Activated CD4-positive, alpha-beta T cell treated with anti-CD3 and anti-CD28 coated beads, Interleukin-2, amount 10 ng/mL, durations not matched to agents 24 days and 14 days (primary cell): ENCODE results near the gene HOXA9. TPM values are rescaled to one million over a fixed set of nuclear protein-coding genes. Genes with fewer than 3 reads are reported as not detected.

Source experiments
- DNase-seq: peaks from one replicate; pipeline ENCODE4 v3.0.0; 2022
- H3K27ac Mint-ChIP-seq: one replicate; pipeline ENCODE4 v1.8.0; 2022; ENCODE audit warnings: mild to moderate bottlenecking, mixed read lengths
- H3K27me3 Mint-ChIP-seq: one replicate; pipeline ENCODE4 v1.8.0; 2022; ENCODE audit warnings: mixed read lengths
- H3K36me3 Mint-ChIP-seq: one replicate; pipeline ENCODE4 v1.8.0; 2022; ENCODE audit warnings: low read depth, mild to moderate bottlenecking, mixed read lengths
- H3K4me1 Mint-ChIP-seq: one replicate; pipeline ENCODE4 v1.8.0; 2021; ENCODE audit warnings: mixed read lengths
- H3K4me3 Mint-ChIP-seq: one replicate; pipeline ENCODE4 v1.8.0; 2022; ENCODE audit warnings: mild to moderate bottlenecking, moderate library complexity, mixed read lengths
- H3K9me3 Mint-ChIP-seq: one replicate; pipeline ENCODE4 v1.8.0; 2021; ENCODE audit warnings: mixed read lengths
- intact Hi-C: fragments of 100-400 bp; cut with micrococcal nuclease; formaldehyde crosslinking; loops from one replicate; pipeline ENCODE4 v1.15.1; 2023
- total RNA-seq: library from RNA; stranded (reverse); gene quantifications from 2 replicates; pipeline ENCODE4 v1.2.3, GENCODE V29; 2022

The HOXA9 gene
- total RNA-seq, 1 donor from 2014 or later = not detected

GRCh38 chr7:27148756-27149641, 16.3 kb downstream of the HOXA9 start:
- Mint-ChIP-seq H3K9me3 (no peaks in the 10 kb centered on the region), H3K27ac (no peak overlapping the region), H3K4me1 (peaks cover 7% of the 10 kb centered on the region), H3K4me3 (no peak overlapping the region), H3K36me3 (peaks cover 2% of the 10 kb centered on the region), H3K27me3 (peaks cover 68% of the 10 kb centered on the region)
- intact Hi-C loops = no loop called here
- DNase-seq = no peak

DNA sequence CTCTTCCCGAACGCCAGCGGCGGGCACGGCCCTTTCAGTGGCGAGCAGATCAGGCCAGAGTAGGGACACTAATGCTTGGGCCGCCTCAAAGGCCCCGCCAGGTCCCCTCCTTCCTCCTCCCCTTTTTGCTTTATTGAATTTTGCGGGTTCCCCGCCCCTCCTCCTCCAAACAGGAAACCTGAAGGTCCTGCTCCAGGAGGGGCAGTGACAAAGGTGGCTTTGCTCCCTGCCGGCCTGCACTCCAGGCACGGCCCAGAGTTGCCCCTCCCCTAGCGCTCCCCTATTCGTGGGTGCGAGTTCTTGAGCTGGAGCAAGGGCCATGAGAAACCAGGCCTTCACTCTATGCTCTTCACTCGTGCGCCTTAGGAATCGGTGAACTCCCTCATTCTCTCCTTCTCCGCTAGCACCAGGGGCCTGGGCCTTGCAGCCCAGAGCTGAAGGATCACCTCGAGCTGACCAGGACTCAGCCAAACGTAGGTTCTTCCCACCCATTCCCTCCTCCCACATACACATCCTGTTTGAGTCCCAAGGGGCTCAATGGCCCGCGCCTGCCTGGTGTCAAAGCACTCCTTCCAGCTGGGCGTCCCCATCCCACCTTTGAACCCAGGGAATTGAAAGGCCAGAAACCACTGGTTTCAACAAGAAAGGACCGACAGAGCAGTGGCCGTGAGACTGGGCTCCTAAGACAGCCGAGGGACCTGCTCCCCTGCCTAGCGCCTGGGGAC, 17.1 kb downstream of the HOXA9 start:
- Mint-ChIP-seq H3K27me3 (peaks cover 60% of the 10 kb centered on the region), H3K27ac (no peak overlapping the region), H3K4me3 (no peak overlapping the region), H3K4me1 (peaks cover 7% of the 10 kb centered on the region), H3K36me3 (no peaks in the 10 kb centered on the region), H3K9me3 (no peaks in the 10 kb centered on the region)
- intact Hi-C loops = no loop called here
- no peak for DNase-seq

DNA sequence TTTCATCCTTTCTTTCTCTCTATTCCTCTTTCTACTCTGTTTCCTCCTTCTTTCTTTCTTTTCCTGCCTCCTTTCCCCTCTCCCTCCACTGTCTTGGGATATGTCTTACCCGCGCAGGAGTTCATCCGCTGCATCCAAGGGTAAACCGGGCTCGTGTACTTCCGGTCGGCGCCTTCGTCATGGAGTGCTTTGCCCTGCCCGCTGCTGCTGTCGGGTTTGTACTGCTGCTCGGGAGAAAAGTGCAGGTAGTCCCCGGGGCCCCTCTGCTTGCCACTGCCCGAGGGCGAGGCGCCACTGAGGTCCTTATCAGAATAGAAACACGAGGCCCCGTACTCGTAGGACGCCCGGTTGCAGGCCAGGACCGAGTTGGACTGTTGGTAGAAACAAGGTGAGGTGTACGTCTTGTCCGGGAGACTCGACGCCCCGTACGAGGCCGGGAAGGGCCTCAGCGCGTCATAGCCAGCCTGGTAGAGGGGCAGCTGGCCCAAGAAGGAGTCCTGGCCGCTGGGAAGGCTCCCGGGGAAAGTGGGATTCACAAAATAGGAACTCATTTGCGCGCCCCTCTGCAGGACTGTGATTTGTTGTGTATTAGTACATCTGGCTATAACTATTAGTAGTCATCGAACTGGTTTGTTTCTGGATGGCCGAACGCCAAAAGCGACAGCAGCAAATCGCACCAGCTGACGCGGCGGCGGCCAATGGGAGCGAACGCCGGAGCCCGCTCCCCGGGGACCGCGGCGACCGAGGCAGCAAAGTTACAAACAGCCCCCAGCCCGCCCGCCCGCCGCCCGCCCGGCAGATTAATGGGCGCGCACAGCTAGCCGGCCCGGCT, 17.9 kb downstream of the HOXA9 start, which contains the start of gene HOXA6:
HOXA6 (minus strand) TSS at position 576 of the 832 bp plus-strand sequence; CDS start at position 551, 25 bp downstream.
- H3K27me3 Mint-ChIP-seq = peaks cover 55% of the 10 kb centered on the region
- intact Hi-C loops = no loop called here
- no peak within 1 kb of the TSS for H3K27ac Mint-ChIP-seq
- H3K4me3 Mint-ChIP-seq = no peak within 1 kb of the TSS
- H3K9me3 Mint-ChIP-seq = no peaks in the 10 kb centered on the region
- peaks cover 7% of the 10 kb centered on the region for H3K4me1 Mint-ChIP-seq
- no peak for DNase-seq
- H3K36me3 Mint-ChIP-seq = no peaks in the 10 kb centered on the region

GRCh38 chr7:27146491-27147198, 18.7 kb downstream of the HOXA9 start:
- intact Hi-C loops = no loop called here
- DNase-seq = no peak
- H3K36me3 Mint-ChIP-seq = no peaks in the 10 kb centered on the region
- no peak overlapping the region for H3K27ac Mint-ChIP-seq
- H3K27me3 Mint-ChIP-seq = peaks cover 47% of the 10 kb centered on the region
- H3K4me1 Mint-ChIP-seq = peaks cover 7% of the 10 kb centered on the region
- H3K9me3 Mint-ChIP-seq = no peaks in the 10 kb centered on the region
- no peak overlapping the region for H3K4me3 Mint-ChIP-seq

GRCh38 chr7:27145914-27146412, 19.4 kb downstream of the HOXA9 start:
- Mint-ChIP-seq H3K36me3 (no peaks in the 10 kb centered on the region), H3K4me1 (peaks cover 2% of the 10 kb centered on the region), H3K27ac (no peak overlapping the region), H3K4me3 (no peak overlapping the region), H3K27me3 (peaks cover 40% of the 10 kb centered on the region), H3K9me3 (no peaks in the 10 kb centered on the region)
- intact Hi-C loops = no loop called here
- no peak for DNase-seq

DNA sequence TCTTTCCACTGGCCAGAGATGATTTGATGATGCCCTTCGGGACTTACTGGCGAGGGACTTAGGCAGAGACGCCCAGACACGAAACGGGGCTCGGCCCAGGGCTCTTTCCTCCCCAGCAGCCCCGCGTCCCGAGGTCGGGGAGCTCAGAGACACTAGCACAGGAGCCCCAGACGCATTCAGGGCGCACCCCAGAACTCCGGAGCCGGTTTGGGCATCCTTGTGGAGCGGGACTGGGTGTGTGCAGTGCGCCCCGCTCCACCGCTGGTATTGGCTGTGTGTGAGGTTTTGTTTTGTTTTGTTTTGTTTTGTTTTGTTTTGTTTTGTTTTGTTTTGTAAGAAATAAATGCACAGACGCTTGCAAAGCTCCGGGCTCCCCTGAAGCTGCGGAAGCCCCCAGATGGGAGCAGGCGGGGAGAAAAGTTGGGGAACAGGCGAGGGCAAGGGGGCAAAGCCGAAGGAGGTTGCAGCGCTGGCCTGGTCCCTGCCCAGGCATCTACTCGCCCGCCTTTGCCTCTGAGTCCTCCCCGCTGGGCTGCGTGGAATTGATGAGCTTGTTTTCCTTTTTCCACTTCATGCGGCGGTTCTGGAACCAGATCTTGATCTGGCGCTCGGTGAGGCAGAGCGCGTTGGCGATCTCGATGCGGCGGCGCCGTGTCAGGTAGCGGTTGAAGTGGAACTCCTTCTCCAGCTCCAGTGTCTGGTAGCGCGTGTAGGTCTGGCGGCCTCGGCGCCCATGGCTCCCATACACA, 20.0 kb downstream of the HOXA9 start:
- Mint-ChIP-seq H3K4me1 (peaks cover 2% of the 10 kb centered on the region), H3K27ac (no peak overlapping the region), H3K36me3 (no peaks in the 10 kb centered on the region), H3K4me3 (no peak overlapping the region), H3K9me3 (no peaks in the 10 kb centered on the region), H3K27me3 (peaks cover 36% of the 10 kb centered on the region)
- intact Hi-C loops = no loop called here
- no peak for DNase-seq

DNA sequence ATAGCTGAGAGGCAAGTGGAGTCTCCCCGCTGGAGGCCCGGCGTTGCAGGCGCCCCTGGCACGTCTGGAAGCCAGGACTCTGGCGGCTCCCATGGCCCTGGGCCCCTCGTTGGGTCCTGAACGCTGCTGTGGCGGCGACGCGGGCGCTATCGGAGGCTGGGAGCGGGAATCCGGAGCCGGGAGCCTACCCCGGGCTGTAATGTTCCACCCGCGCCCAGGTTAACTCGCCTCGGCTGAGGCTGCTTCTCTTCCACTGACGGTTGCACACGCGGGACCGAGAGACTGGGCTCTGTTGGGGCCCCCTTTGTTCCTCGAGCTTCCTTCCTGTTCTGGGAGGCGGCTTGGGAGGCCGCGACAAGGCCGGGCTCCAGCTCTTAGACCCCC, 20.6 kb downstream of the HOXA9 start:
- no peaks in the 10 kb centered on the region for H3K36me3 Mint-ChIP-seq
- H3K27ac Mint-ChIP-seq = no peak overlapping the region
- H3K9me3 Mint-ChIP-seq = no peaks in the 10 kb centered on the region
- intact Hi-C loops = no loop called here
- H3K27me3 Mint-ChIP-seq = peaks cover 32% of the 10 kb centered on the region
- H3K4me3 Mint-ChIP-seq = no peak overlapping the region
- peaks cover 2% of the 10 kb centered on the region for H3K4me1 Mint-ChIP-seq
- no peak for DNase-seq

DNA sequence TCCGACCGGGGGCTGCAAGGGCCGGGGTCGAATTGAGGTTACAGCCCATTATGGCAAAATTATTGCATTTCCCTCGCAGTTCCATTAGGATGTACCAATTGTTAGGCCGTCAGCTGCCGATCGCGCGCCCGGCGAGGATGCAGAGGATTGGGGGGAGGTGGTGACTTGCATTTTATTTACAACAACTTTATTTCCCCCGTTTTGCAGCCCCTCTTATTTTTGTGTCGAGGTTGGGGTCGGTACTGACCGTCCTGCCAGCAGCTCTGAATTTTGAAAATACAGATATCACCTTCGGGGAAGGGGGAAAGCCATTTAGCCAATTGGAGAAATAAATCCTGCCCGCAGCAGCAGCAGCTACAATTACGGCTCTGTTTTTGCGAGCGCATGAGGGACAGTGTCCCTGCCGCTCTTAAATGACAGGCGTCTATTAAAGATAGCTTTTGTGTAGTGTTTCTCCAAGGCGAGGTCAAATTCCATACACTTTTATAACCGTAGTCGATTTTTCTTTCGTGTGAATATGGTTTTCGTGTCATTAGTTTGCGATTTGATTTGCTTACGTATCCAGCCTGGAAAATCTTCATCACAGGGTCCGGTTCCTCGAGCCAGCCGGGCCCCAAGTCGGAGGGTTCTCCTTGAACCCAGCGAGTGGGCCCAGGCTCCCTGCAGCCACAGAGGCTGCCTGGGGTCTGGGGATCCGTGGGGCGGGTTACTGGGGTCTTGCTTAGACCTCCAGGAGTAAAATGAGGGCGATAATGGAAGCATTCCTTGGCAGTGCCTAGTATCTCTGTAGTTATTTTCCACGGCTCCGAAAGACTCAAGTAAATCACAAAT, 21.2 kb downstream of the HOXA9 start:
- Mint-ChIP-seq H3K36me3 (no peaks in the 10 kb centered on the region), H3K4me3 (no peak overlapping the region), H3K27ac (no peak overlapping the region), H3K9me3 (no peaks in the 10 kb centered on the region), H3K27me3 (peaks cover 27% of the 10 kb centered on the region), H3K4me1 (peaks cover 2% of the 10 kb centered on the region)
- intact Hi-C loops = no loop called here
- no peak for DNase-seq

GRCh38 chr7:27143023-27143949, 22.1 kb downstream of the HOXA9 start, which contains the start of gene HOXA5:
Gene HOXA5 (minus strand): TSS chr7:27143681. CDS start chr7:27143607, 74 bp downstream.
- H3K9me3 Mint-ChIP-seq = no peaks in the 10 kb centered on the region
- DNase-seq = no peak
- H3K27ac Mint-ChIP-seq = no peak within 1 kb of the TSS
- peaks cover 24% of the 10 kb centered on the region for H3K27me3 Mint-ChIP-seq
- no peaks in the 10 kb centered on the region for H3K36me3 Mint-ChIP-seq
- peaks cover 2% of the 10 kb centered on the region for H3K4me1 Mint-ChIP-seq
- no peak within 1 kb of the TSS for H3K4me3 Mint-ChIP-seq
- intact Hi-C loops = no loop called here

DNA sequence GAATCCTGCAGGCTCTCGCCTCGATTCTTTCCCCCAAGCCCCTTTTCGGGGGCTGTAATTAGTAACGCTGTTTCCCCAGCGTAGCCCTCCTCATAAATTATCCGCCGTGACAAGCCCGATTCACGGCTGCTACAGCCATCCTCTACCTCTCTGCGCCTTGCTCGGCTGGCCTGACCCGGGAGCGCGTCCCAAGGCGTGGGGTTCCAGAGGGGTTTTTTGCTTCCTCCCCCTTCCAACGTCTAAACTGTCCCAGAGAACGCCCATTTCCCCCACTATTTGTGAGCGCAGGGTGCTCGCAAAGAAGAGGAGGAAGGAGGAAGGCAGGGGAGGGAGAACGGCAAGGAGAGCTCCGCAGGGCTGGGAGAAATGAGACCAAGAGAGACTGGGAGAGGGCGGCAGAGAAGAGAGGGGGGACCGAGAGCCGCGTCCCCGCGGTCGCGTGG, 22.7 kb downstream of the HOXA9 start:
- intact Hi-C loops = no loop called here
- Mint-ChIP-seq H3K27me3 (peaks cover 25% of the 10 kb centered on the region), H3K9me3 (no peaks in the 10 kb centered on the region), H3K36me3 (no peaks in the 10 kb centered on the region), H3K27ac (no peak overlapping the region), H3K4me3 (no peak overlapping the region), H3K4me1 (no peaks in the 10 kb centered on the region)
- DNase-seq = no peak

- H3K27ac Mint-ChIP-seq = no peak overlapping the region
- H3K9me3 Mint-ChIP-seq = no peaks in the 10 kb centered on the region
- peaks cover 26% of the 10 kb centered on the region for H3K27me3 Mint-ChIP-seq
- no peak for DNase-seq
- H3K4me3 Mint-ChIP-seq = no peak overlapping the region
- no peaks in the 10 kb centered on the region for H3K36me3 Mint-ChIP-seq
- intact Hi-C loops = no loop called here
- no peaks in the 10 kb centered on the region for H3K4me1 Mint-ChIP-seq
Measured at GRCh38 chr7:27141923-27142579, 23.3 kb downstream of the HOXA9 start.
